Left renal pelvis (tissue), 4 donors: ENCODE measurements around the gene DOCK9. TPM values are rescaled to one million over a fixed set of nuclear protein-coding genes. Genes with fewer than 3 reads are reported as not detected.

Experiments used
- DNase-seq, 4 donors: peaks; one replicate each; pipeline ENCODE4 v3.0.0-alpha.2; 2013; ENCODE audit warnings: low read depth in 4 of 4, low spot score in 3 of 4
- polyA plus RNA-seq, 4 donors: library from polyadenylated mRNA; unstranded; fragments of 120-200 nt; gene quantifications; one replicate each; pipeline ENCODE4 v1.2.1, GENCODE V29; 2013; ENCODE audit not compliant: insufficient read length in 4 of 4

DOCK9 gene
- polyA plus RNA-seq, 4 donors: 56.8 to 65.5 (median 64.8) TPM

- no peak for DNase-seq
Observed at GRCh38 chr13:98807774-98808173, 170.1 kb downstream of the DOCK9 start.

DNA sequence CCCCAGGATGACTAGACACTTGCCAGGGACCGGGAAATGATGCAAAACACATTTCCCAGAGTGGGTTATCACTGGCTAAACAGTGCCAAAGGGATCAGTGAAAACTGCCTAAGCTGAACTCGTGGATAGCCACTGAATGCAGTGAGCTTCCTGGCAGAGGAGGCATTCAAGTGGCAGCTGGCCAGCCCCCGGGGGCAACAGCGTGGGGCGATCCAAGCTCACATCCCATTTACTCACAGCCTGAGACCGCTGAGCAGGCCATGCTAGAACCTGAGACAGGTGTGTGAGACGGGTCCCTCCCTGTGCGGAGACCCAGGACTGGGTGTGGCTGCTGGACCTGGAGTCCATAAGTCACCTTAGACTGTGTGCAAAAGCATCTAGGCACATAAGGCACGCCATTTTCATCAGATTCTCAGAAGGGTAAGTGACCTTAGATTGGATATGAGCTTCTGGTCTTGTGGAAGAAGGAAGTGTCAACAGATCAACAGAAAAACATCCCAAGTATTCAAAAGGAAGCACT, 173.5 kb downstream of the DOCK9 start:
- no peak for DNase-seq

- DNase-seq: no peak
Observed at GRCh38 chr13:98803921-98804320, 173.9 kb downstream of the DOCK9 start.

GRCh38 chr13:98803111-98803561, 174.7 kb downstream of the DOCK9 start:
- no peak for DNase-seq

DNA sequence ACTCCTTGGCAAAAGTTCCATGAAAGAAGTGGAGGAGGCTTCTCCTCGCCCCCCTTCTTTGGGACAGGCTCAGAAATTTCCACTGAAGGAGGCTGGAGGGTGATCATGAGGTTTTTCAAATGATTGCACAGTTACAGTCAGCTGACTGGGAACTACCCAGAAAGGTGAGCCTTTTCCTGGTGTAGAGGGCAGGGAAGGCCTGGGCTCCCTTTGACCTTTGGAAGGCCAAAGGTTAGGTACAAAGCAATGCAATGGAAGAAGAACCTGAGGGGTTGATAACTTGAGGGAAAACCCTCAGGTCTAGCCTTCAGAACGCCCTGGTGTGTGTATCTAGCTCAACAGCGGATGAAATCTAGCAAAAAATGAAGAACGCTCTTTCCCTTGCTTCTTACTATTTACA, 175.3 kb downstream of the DOCK9 start:
- no peak for DNase-seq

DNA sequence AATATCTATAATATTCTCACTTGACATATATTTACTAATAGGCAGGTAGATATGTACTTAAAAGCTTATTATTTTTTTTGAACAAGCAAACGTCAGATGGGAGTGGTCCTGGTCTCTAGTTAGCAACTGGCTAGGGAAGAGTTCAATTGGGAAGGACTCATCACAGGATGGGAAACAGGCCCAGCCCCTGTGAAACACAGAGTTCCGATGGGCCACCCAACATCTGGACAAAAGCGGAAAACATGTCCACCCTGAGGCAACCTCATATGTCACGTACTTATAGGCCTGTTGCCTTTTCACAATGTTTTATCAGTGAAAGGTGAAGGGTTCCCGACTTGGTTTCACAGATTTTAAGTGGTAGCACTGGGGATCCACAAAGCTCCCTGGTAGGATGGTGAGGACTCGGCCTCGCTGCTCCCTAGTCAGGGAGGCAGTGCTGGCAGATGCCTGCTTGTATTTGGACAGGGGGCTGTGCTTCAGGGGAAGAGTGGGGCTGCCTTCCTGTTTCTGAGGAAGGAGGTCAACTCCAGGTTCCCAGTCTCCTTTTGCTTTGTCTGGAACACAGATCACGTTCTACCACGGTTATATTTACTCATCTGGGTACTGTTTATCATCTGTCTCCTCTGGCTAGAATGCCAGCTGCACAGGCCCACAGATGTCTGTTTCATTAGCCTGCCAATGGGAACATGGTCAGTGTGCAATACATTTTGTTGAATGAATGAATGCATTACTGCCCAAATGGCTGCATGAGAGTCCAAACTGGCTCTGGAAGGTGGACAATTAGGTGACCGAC, 176.0 kb downstream of the DOCK9 start:
- no peak for DNase-seq

DNA sequence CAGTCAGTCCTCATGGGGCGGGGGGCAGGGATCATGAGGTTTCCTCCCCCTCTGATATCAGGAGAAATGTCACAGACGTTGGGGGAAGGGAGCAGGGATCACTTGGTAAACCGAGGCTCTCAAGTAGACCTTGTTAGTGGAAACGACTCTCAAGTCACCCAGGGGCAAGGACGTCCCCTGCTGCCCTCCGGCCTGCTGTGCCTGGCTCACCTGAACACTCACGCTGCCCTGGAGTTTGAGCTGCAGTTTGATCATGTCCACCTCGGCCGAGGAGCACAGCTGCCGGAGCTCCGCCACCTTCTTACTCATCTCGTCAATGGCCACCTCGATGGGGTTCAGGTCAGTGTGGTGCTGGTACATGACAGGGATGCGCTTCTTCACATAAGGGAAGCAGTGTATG, 177.8 kb downstream of the DOCK9 start:
- no peak for DNase-seq

- no peak for DNase-seq
Observed at GRCh38 chr13:98798849-98799645, 178.8 kb downstream of the DOCK9 start.

- DNase-seq: no peak
Observed at GRCh38 chr13:98797456-98797855, 180.4 kb downstream of the DOCK9 start.

GRCh38 chr13:98796798-98797197, 181.1 kb downstream of the DOCK9 start:
- DNase-seq: no peak

GRCh38 chr13:98796191-98796590, 181.7 kb downstream of the DOCK9 start:
- DNase-seq: no peak

- no peak for DNase-seq
Observed at GRCh38 chr13:98795220-98795619, 182.6 kb downstream of the DOCK9 start.

DNA sequence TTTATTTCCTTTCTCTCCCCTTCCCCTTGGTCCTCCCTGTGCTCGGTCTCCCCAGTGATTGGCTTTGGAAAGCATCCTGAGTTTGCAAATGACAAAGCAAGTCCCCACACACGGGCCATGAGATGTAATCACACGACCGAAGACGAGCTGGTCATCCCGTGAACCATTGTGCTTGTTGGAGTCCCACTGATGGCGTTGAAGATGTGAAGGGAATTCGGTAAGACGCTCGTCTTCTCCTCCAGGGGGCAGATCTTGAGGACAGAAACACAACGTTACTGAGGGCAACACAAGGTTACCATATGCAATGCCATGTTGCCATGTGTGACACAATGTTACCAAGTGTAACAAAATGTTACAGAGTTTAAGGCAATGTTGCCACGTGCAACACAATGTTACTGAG, 183.4 kb downstream of the DOCK9 start:
- DNase-seq: no peak

DNA sequence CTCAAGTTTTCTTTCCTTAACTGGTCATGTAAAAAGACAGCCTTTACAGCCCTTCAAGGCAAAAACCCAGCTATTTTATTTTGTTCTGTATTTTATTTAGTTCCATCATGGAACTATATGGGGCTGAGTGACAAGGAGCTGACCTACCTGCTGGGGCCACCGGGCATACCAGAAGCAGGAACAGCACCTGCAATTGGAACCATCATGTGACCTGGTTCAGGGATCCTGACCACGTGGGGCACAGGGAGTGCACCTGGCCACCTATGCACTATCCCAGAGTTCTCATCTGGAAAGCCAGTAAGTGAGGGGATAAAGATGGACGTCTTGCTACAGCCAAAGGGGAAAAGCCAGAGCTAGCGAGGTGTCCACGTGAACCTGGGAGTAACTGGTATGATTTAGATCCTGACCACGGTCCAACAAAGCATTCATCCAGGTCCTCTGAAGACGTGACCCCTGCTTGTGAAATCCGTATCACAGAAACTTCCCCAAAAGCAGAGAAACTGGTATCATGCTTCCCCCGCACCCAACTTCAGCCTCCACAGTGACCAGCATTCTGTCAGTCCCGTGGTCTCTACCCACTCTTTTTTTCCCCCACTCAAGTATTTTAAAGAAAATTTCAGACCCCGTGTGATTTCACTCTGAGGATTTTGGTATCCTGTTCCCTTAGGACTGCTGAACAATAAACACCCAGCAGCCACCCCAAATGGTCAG, 184.9 kb downstream of the DOCK9 start:
- DNase-seq: no peak

DNA sequence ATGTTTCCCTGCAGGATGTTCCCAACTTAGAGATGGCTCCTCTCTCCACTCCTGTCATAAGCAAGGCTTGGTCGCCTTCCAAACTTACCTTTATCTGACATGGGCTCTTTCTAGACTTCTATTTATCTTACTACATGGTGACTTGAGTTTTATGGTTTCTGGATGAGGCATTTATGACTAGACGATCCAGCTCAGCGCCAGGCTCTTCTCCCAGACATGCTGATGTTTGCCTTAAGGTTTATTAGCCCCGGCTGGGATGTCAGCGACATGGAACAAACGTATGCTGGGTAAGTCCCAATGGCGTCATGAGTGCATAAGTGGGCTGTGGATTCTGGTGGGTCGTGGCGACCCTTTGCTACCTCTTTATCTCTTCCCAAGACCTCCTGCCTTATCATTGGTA, 185.5 kb downstream of the DOCK9 start:
- no peak for DNase-seq

DNA sequence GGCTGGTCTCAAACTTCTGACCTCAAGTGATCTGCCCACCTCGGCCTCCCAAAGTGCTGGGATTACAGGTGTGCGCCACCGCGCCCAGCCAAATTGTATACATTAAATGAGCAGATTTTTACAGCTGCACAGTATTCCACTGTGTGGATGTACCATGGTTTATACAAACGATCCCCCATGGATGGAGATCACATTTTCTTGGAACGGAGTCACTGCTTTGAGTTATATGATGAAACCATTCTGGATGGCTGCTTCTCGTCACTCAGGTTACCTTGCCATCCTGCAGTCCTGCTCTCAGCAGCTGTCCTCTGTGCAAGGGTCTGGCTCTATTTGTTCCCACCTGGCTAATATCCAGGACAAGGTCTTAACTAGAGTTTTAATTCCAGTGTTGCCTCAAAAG, 186.3 kb downstream of the DOCK9 start:
- DNase-seq: no peak

DNA sequence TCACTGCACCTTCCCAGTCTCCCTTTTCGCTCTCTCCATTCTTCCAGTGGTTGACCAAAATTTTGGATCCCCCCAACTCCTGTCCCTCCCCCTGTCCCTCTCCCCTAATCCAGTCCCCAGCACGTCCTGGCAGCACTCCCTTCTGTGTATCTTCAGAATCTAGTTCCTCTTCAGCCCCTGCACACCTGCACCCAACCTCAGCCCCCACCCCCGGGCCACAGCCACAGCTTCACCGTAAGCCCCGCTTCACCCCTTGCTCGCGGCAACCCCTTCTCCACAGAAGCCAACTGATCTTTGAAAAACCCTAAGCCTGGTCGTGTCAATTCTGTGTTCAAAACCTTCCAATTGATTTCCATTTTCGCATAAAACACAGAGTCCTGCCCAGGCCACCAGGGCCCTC, 189.9 kb downstream of the DOCK9 start:
- DNase-seq: no peak

GRCh38 chr13:98787173-98787572, 190.7 kb downstream of the DOCK9 start:
- DNase-seq: no peak

DNA sequence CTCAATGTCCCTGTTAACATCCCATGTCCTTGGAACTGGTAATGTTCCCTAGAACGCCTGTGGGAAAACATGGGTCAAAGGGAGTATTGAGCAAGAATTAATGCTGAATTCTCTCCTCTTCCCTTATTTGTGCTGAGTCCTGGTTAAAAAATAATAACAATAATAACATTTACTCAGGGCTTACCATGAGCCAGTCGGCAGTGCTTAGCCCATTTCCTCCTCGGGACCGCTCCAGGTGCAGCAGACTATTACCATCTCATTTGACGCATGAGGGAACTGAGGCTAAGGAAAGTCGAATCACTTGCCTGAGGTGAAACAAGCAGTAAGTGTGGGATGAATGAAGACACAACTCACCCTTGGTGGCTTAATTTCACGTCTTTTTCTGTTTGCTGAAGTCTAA, 191.8 kb downstream of the DOCK9 start:
- DNase-seq: peak in 2 of 4 donors; percentile 20 to 21

DNA sequence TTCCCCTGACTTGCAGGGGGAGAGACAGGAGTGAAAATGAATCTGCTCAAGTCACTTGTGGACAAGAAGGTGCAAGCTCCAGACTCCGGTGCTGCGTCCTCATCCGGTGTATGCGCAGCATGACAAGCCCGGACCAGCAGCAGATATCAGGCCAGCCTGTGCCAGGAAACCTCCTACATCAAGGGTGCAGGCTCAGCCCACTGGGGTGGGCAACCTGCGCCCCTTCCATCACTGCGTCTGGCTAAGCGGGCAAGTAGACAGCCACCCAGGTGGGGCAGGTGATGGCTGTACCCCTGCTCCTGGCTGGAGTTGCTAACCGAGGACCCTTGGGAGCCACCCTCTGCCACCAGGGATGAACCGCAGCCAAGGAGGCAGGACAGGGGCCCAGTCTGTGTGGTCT, 192.5 kb downstream of the DOCK9 start:
- DNase-seq: no peak

- no peak for DNase-seq
Observed at GRCh38 chr13:98784666-98785065, 193.2 kb downstream of the DOCK9 start.
